NCI-H1694 treated with DMSO at 0.1 percent for 48 hours (cell line): Measurements from ENCODE around the gene BST2.
"Not testable (repeated sequence)": the region's sequence is repeated elsewhere in the genome, so short reads cannot be mapped to it uniquely, and the experiment has no call there.

Experiments
- DNase-seq: peaks from one replicate; lab custom pipeline; 2025; lab: John Stamatoyannopoulos, UW

The BST2 gene

DNA sequence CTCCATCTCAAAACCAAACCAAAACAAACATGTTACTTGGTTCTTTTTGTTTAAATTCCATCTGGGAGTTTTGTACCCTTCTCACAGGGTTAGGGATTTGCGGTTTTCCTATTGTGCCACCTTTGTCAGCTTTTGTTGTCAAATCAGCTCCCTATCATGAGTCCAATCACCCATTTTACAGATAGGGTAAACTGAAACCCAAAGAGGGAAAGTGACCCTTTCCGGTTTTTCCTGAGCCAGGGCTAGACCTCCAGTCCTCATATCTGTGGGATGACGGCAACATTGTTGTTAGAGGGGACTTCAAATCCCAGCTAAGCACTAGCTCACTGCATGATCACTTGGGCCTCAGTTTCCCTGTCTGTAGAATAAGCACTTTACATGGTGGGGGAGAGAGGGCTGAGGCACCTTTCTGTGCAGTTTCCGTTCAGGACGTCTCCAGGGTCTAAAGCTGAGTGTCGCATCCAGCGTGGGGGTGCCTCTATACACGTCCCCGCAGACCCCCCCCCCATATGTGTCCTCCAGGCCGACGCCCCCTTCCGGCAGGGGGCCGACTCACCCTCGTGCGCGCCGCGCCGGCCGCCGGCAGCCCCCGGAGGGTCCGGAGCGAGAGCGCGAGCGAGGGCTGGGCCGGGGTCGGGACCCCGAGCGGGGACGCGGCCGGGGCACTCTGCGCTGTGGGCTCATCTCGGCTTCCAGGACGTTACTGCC, 15.3 kb downstream of the BST2 start:
- DNase-seq = no peak

DNA sequence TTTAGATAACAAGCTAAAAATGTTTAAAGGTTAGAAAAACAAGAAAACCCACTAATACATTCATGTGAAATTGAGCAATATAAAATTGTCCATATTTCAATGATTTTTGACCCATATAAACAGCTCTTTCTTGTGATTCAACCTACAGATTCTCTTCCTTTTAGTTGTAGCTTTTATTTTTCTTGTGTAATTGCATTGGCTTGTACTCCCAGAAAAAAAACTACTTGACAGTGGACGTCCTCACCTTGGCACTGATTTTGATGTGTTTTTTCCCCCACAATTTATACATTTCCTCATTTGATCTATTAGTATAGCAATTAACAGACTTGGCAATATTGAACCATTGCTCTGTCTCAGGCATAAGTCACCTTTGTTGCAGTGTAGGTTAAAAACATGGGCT, 16.1 kb downstream of the BST2 start:
- DNase-seq = no peak

DNA sequence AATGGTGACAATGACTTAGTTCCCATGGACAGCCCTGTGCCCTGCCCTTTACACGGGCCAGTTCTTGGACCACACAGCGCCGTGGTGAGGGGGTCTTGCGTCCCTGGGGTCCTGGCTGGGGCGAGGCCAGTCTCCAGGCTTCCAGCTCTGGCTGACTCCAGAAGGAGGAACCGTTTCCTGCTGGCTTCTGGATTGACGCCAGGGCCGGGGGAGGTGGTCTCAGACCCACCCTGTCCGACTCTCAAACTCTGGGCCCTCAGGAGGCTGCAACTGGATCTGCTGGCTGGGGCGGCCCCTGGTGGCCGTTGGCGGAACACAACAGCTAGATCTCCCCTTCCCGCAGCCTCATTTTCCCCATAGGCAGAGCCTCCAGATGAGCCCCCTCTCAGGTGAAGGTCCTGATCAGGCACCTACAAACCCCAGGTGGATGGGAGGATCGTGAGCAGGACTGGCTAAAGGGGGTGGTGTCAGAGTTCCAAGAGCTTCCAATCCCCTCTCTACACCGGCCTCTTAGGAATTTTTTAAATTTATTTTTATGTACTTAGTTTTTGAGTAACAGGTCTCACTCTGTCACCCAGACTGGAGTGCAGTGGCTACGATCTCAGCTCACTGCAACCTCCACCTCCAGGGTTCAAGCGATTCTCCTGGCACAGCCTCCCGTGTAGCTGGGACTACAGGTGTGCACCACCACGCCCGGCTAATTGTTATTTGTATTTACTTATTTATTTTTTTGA, 19.4 kb downstream of the BST2 start:
- peak; percentile 25 for DNase-seq

DNA sequence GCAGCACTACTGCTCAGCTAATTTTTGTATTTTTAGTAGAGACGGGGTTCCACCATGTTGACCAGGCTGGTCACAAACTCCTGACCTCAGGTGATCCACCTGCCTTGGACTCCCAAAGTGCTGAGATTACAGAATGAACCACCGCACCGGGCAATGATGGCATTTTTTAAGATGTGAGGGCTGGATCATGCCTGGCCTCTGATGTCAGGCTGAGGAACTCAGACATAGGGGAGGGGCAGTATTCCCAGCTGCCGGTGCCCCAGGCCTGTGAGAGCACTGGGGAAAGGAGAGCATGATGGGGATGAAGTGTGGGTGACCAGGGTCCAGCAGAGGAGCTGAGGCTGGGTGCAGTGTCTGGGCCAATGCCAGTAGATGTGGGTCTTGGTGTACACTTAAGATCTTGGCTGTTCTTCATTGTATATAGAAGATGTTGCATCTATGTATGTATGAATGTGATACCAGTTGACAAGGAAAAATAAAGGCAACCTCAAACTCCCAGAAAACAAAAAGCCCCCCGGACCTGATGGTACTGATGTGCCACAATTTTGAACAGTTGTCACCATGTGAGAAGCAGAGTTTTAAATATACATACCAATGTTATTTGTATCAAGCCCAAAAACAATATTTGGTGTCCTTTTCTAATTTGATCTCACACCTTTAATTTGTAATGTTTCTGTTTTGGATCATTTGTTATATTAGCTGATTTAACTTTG, 24.8 kb downstream of the BST2 start:
- DNase-seq = no peak

DNA sequence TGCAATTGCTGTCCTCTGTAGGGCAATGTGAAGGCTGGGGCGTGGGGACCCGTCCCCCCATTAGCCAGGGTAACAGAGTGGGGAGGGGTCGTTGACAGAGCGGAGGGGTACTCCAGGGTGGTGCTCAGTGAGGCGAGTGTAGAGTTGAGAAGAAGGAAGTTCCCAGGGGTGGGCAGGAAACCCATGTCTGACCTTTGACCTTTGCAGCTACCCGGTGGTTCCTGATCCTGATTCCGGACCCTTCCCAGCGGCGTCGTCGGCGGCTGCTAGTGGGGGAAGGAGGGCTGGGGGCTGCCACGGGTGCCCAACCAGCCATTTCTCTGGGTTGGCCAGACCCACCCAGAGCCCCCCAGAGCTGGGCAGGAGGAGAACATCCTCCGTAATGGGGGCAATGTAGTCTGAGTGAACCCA, 26.2 kb downstream of the BST2 start:
- DNase-seq = no peak

DNA sequence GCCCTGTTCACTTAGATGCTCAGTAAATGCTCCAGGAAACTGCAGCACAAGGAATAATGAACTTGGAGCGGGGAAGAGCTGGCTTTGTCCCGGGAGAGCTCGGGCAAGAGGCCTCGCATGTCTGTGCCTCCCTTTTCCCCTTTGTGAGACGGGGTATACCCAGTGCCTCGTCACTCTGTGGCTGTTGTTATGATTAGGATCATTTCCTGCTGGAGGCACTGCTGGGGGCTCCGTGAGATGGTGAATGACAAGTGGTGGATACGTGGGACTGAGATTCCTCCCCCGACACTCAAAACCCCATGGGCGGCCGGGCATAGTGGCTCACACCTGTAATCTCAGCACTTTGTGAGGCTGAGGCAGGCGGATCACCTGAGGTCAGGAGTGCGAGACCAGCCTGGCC, 27.2 kb downstream of the BST2 start:
- no peak for DNase-seq

DNA sequence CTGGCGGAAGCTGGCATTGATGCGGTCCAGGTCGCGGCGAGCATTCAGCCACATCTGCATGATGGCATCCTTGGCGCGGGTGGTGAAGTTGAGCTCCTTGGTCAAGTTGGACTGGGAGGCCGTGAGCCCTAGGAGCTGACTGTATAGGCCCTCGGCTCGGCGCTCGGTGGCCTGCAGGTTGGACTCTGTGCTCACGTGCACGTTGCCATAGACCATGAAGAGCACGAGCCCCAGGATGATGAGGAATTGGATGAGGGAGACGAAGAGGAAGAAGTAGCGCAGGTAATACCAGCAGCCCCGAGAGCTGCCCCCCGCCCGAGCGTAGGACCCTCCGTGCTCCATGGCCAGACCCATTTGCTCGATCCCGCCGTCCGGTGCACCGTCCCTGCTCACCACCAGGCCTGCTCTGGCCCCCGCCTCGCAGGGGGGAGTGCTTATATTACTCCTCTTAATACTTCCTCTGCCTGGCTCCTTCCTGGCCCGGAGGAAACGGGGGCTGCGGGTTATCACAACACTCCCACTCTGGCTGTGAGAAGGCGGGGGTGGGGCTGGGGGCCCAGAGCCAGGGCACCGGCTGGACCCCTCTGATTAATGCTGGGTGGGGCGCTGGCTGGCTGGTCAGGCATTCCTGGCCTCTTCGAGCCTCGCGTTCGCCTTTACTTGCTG, 28.4 kb downstream of the BST2 start, which contains the start of gene PLVAP:
Gene PLVAP (minus strand): TSS at position 408 of the 666 bp plus-strand sequence. CDS start 54 bp downstream, at position 354.
- DNase-seq = no peak

DNA sequence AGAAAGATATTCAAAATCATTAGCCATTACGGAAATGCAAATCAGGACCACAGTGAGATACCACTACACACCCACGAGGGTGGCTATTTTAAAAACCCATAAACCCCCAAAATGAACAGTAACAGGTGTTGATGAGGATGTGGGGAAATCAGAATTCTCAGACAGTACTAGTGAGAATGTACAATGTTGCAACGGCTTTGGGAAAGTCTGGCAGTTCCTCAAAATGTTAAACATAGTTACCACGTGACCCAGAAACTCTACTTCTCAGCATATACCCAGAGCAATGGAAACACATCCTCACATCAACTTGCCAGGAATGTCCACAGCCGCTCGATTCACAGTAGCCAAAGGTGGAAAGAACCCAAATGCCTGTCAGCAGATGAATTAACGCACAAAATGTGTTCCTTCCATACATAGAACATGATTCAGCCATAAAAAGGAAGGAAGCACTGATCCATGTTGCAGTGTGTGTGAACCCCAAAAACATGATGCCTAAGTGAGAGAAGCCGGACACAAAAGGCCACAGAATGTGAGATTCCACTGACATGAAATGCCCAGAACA, 35.3 kb downstream of the BST2 start:
- DNase-seq = no peak

DNA sequence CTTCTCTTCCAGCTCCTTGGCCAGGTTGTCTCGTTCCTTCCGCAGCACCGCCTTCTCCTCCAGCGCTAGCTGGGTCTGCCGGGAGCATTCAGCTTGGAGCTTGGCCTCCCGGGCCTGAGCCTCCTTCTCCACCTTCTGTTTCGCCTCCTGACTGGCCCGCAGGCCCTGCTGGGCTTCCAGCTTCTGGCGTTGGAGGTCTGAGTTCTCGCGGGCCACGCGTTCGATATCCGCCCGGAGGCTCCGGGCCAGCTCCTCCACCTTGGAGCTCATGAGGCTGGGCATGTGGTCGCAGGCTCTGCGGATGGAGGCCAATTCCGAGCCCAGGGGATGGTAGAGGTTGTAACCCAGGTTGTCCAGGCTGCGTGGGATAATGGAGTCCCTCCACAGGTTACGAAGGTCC, 40.1 kb downstream of the BST2 start:
- DNase-seq = no peak

DNA sequence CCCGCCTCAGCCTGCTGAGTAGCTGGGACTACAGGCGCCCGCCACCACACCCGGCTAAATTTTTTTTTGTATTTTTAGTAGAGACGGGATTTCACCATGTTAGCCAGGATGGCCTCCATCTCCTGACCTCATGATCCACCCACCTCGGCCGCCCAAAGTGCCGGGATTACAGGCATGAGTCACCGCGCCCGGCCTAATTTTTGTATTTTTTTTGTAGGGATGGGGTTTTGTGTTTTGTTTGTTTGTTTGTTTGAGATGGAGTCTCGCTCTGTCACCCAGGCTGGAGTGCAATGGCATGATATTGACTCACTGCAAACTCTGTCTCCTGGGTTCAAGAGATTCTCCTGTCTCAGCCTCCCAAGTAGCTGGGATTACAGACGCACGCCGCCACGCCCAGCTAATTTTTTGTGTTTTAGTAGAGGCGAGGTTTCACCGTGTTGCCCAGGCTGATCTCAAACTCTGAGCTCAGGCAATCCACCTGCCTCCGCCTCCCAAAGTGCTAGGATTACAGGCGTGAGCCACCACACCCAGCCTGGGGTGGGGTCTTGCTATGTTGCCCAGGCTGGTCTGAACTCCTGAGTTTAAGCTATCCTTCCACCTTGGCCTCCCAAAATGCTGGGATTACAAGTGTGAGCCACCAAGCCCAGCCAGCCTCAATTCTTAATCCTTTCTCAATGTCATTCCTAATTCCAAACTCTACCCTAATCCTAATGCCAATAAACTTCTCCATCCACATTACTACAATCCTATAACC, 41.4 kb downstream of the BST2 start:
- not testable (repeated sequence) for DNase-seq

DNA sequence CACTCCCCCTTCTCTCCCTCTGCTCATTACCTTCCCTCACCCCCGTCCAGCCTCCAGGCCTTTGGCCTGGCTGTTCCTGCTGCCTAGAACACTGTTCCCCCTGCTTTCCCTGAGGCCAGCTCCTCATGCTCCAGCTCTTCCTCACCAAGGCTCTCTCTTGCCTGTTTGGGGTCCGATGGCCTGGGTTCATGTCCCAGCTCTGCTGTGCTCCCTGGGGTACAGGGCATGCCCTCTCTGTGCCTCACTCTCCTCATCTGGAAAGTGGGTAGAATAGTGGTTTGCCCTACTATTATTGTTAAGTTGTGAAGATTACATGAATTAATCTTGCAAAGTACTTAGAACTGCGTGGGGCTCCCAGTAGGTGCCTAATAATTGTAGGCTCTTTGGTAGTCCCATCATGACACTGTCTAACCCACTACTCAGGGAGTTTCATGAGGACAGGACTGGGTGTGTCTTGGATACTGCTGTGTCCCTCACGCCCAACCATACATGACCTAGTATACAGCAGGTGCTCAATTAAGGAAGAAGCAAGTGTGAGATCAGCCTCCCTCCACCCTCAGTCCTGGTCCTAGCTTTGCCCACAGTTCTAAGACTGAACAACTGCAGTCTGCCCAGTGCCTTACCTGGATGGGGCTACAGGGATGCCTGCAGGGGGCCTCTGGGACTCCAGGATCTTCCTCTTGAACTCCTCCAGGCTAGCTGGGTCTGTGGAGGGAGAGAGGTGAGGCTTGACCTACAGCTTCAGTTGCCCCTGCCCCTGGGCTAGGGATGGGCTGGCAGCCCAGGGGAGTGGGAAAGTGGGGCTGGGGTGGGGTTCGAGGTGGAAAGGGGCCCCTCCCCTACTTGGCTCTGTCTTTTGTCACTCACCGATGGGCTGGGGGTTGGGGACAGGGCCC, 45.3 kb downstream of the BST2 start:
- no peak for DNase-seq

DNA sequence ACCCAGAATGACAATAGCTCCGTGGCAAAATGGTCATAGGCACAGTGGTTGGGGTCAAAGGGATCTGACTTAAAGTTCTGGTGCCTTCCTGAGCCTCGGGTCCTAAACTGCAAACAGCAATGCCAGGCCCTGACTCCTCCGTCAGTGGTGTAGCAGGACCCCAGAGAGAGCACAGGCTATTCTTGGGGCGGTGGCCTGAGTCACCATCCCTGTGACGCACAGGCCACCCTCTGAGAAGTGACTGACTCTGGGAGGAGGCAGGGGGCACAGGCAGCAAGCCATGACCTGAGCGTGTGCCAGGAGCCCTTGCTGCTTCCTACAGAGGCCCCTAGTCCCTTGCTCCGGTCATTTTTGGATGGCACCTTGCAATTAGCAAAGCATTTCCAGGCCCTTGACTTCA, 47.0 kb downstream of the BST2 start:
- DNase-seq = no peak

DNA sequence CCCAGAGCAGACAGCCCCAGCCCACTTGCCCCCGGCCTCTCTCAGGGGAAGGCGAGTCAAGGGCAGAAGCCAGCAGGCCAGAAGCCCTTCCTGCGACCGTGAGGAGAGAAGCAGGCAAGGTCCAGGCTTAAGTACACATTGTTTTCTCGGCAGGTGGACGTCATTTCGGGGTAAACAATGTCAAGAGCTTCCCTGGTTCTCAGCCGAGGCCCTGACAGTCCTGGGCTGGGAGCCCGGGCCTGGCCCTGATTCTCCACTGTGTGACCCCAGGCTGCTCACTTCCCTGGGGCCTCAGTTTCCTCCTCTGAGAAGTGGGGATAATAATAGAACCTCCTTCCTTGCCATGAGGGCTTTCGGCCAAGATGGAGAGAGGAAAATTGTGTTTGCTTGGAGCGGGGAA, 47.7 kb downstream of the BST2 start:
- no peak for DNase-seq

DNA sequence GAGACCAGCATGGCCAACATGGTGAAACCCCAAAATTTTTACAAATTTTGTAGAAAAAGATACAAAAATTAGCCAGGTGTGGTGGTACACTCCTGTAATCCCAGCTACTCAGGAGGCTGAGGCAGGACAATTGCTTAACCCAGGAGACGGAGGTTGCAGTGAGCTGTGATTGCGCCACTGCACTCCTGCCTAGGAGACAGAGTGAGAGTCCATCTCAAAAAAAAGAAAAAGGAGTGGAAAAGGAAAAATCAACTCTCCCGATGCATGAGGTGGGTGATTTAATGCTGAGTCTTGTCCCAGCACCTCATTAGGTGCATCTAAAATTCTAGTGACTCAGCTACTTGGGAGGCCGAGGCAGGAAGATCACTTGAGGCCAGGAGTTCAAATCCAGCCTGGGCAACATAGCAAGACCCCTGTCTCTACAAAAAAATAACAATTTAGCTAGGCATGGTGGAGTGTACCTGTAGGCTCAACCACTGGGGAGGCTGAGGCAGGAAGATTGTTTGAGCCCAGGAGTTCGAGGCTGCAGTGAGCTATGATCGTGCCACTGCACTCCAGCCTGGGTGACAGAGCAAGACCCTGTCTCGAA, 48.3 kb downstream of the BST2 start:
- no peak for DNase-seq

DNA sequence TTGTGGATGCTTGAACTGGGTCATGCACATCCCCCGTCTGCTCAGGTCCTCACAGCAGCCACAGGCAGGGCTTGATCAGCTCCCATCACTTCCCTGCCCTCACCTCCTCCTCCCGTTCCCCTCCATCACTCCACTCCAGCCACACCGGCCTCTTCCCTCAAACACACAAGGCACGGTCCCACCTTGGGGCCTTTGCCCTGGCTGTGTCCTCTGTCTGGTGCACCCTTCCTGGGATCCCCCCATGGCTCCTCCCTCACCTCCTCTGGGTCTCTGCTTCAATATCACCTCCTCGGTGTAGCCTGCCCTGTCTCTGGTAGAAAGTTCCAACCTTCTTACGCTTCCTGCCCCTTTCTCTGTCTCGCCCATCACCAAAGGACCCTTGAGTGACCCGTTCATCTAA, 52.0 kb downstream of the BST2 start:
- DNase-seq = no peak
